Calu3 (cell line): ENCODE measurements around the gene RTEL1. TPM values are rescaled to one million over a fixed set of nuclear protein-coding genes. Genes with fewer than 3 reads are reported as not detected.

ENCODE experiments used
- BruUV-seq: library from RNA; stranded (reverse); fragments of 400-500 nt; replicated peaks from 2 replicates; lab custom pipeline; 2021; lab: Mats Ljungman, UMichigan
- CTCF ChIA-PET: fragments of 300-600 bp; sonication (Branson Sonifier 250); formaldehyde crosslinking; loops from one replicate; lab custom pipeline; 2022; ENCODE audit warnings: antibody characterized with exemption; lab: Charles Lee
- DNase-seq: peaks from one replicate; pipeline ENCODE4 v3.0.0; 2022
- H3K27ac Mint-ChIP-seq: one replicate; pipeline ENCODE4 v1.8.0; 2022; ENCODE audit warnings: mixed read lengths; ENCODE audit not compliant: unreplicated experiment
- H3K27me3 Mint-ChIP-seq: one replicate; pipeline ENCODE4 v1.8.0; 2022; ENCODE audit warnings: mixed read lengths; ENCODE audit not compliant: unreplicated experiment
- H3K36me3 Mint-ChIP-seq: one replicate; pipeline ENCODE4 v1.8.0; 2022; ENCODE audit warnings: mild to moderate bottlenecking, moderate library complexity, mixed read lengths; ENCODE audit not compliant: insufficient read depth, unreplicated experiment
- H3K4me1 Mint-ChIP-seq: one replicate; pipeline ENCODE4 v1.8.0; 2022; ENCODE audit warnings: mild to moderate bottlenecking, low read depth, mixed read lengths; ENCODE audit not compliant: unreplicated experiment
- H3K4me3 Mint-ChIP-seq: one replicate; pipeline ENCODE4 v1.8.0; 2022; ENCODE audit warnings: mild to moderate bottlenecking, low read depth, moderate library complexity, mixed read lengths; ENCODE audit not compliant: unreplicated experiment
- H3K9me3 Mint-ChIP-seq: one replicate; pipeline ENCODE4 v1.8.0; 2022; ENCODE audit warnings: low read depth, mixed read lengths; ENCODE audit not compliant: unreplicated experiment
- CTCF ChIP-seq: fragments of 200-600 bp; IDR thresholded peaks from one replicate; pipeline ENCODE4 v1.8.0; 2022; ENCODE audit warnings: antibody characterized with exemption; ENCODE audit not compliant: unreplicated experiment
- intact Hi-C: fragments of 100-400 bp; cut with micrococcal nuclease; formaldehyde crosslinking; loops from one replicate; pipeline ENCODE4 v1.10.0; 2022; ENCODE audit not compliant: unreplicated experiment
- total RNA-seq: library from RNA; stranded (reverse); gene quantifications from 2 replicates; pipeline ENCODE4 v1.2.3, GENCODE V29; 2022

Gene RTEL1
- total RNA-seq, 1 experiment from 2014 or later: 39.1 TPM

DNA sequence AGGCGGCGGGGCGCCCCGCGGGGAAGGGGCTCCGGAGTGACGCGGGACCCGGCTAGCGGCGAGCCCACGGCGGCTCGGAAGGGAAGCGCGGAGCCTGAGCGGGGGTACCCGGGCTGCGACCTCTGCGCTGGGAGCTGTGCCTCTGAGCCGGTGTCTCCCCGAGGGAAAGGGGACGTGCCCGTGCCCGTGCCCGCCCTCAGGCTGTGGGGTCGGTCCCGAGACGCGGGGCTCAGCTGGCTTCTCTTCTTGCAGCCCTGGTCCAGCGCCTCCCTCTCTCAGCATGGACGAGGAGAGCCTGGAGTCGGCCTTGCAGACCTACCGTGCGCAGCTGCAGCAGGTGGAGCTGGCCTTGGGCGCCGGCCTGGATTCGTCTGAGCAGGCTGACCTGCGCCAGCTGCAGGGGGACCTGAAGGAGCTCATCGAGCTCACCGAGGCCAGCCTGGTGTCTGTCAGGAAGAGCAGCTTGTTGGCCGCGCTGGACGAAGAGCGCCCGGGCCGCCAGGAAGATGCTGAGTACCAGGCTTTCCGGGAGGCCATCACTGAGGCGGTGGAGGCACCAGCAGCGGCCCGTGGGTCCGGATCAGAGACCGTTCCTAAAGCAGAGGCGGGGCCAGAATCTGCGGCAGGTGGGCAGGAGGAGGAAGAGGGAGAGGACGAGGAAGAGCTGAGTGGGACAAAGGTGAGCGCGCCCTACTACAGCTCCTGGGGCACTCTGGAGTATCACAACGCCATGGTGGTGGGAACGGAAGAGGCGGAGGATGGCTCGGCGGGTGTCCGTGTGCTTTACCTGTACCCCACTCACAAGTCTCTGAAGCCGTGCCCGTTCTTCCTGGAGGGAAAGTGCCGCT, 50.4 kb downstream of the RTEL1 start:
- intact Hi-C loops: no loop called here
- BruUV-seq: no TSS peak

GRCh38 chr20:63709149-63709527, 51.0 kb downstream of the RTEL1 start:
- Mint-ChIP-seq H3K4me3 (peak overlapping the region; percentile 97), H3K27me3 (no peaks in the 10 kb centered on the region), H3K27ac (peak overlapping the region; percentile 53), H3K36me3 (peaks cover 94% of the 10 kb centered on the region), H3K4me1 (peaks cover 42% of the 10 kb centered on the region), H3K9me3 (peaks cover 7% of the 10 kb centered on the region)
- no peak for DNase-seq
- TF ChIP-seq CTCF: no peak
- CTCF ChIA-PET: no interaction called here
- intact Hi-C loops: no loop called here
- BruUV-seq: no TSS peak

More for the DNA sequence above, 50.4 kb downstream of the RTEL1 start:
- no peak for TF ChIP-seq CTCF
- Mint-ChIP-seq H3K4me1 (peaks cover 42% of the 10 kb centered on the region), H3K9me3 (peaks cover 7% of the 10 kb centered on the region), H3K27me3 (no peaks in the 10 kb centered on the region), H3K27ac (peak overlapping the region; percentile 53), H3K4me3 (peak overlapping the region; percentile 97), H3K36me3 (peaks cover 91% of the 10 kb centered on the region)
- CTCF ChIA-PET: interaction anchor here (0.6 to 3.1 kb wide), 14 partner anchors 10 to 412 kb away, joined by 3 to 18 read pairs (median 6); partner anchors contain the start of genes PRPF6, PTK6 and RTEL1
- DNase-seq: peak; percentile 44

- intact Hi-C loops: loop anchor here (10.0 kb wide), 1 partner anchor 154 kb away; the partner anchor contains the start of genes ABHD16B and TPD52L2
- no peak for DNase-seq
- H3K27me3 Mint-ChIP-seq: no peaks in the 10 kb centered on the region
- CTCF ChIA-PET: interaction anchor here (0.9 kb wide), 1 partner anchor 30 kb away, joined by 3 read pairs; no protein-coding TSS in a partner anchor
- peaks cover 29% of the 10 kb centered on the region for H3K4me1 Mint-ChIP-seq
- BruUV-seq: no TSS peak
- H3K27ac Mint-ChIP-seq: no peak overlapping the region
- peaks cover 9% of the 10 kb centered on the region for H3K9me3 Mint-ChIP-seq
- no peak for TF ChIP-seq CTCF
- H3K36me3 Mint-ChIP-seq: peaks cover 97% of the 10 kb centered on the region
- no peak overlapping the region for H3K4me3 Mint-ChIP-seq
These were observed 53.1 kb downstream of the RTEL1 start for GRCh38 chr20:63711085-63711645.

DNA sequence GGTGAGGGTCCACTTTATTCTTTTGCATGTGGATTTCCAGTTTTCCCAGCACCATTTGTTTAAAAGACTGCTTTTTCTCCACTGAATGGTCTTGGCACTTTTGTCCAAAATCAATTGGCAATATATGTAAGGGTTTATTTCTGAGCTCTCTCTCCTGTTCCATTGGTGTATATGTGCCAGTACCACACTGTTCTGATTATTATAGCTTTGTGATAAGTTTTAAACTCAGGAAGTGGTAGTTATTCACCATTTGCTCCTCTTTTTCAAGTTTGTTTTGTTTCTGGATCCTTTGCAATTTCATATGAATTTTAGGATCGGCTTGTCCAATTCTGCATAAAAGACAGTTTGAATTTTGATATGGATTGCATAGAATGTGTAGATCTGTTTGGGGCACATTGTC, 54.1 kb downstream of the RTEL1 start:
- intact Hi-C loops: loop anchor here (10.0 kb wide), 1 partner anchor 153 kb away; the partner anchor contains the start of genes ABHD16B and TPD52L2
- Mint-ChIP-seq H3K9me3 (peaks cover 9% of the 10 kb centered on the region), H3K27ac (no peak overlapping the region), H3K27me3 (no peaks in the 10 kb centered on the region), H3K4me3 (no peak overlapping the region), H3K36me3 (peaks cover 97% of the 10 kb centered on the region), H3K4me1 (peaks cover 19% of the 10 kb centered on the region)
- no peak for DNase-seq
- CTCF ChIA-PET: interaction anchor here (0.9 kb wide), 1 partner anchor 29 kb away, joined by 3 read pairs; no protein-coding TSS in a partner anchor
- no TSS peak for BruUV-seq
- no peak for TF ChIP-seq CTCF
